Measurements from ENCODE around the gene PDE8A. TPM values are rescaled to one million over a fixed set of nuclear protein-coding genes. Genes with fewer than 3 reads are reported as not detected.
"Not testable (repeated sequence)": the region's sequence is repeated elsewhere in the genome, so short reads cannot be mapped to it uniquely, and the experiment has no call there.

Gene PDE8A
- total RNA-seq, 4 donors from 2014 or later, result 69.0 to 109 (median 89.5) TPM

DNA sequence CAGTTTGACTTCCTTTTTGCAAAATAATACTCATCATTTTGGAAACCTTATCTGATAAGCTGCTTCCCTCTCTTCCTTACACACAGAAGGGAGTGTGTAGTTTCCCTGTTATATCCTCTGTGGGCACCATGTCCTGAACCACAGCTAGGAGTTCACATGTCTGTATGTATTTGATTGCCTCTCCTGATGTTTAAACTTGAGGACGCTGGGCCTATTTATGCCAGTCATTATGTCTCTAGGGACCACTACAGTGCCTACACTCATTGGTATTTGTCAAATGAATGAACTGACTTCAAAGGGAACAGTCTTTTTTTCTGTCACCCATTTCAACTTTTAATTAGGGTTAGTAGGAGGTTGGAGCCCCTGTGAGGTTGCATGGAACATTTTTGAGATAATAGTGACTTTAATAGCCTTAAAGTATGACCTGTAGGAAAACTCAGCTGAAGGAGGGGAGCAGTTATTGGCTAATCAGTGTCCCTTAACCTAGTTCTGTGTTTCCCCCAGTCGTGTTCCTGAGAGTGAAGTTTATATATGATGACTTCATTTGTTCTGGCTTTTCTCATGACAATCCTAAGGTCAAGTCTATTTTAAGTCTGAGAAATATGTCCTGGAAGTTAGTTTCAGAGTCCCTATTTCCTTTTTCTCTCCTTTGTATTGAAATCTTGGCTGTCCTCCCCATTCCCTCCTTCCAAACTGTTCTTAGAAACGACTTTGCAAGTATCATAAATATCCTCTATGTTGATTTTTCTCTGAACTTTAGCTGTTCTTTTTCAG, 28.9 kb downstream of the PDE8A start:
- Histone ChIP-seq H3K4me3 (no peak overlapping the region), H3K27me3 (no peaks in the 10 kb centered on the region), H3K27ac (peak overlapping the region in 3 of 4 donors; percentile 23 to 70 (median 67)), H3K9me3 (no peaks in the 10 kb centered on the region), H3K4me1 (peaks cover 0 to 53% (median 18%) of the 10 kb centered on the region in 4 donors), H3K36me3 (no peaks in the 10 kb centered on the region)
- TF ChIP-seq, protein P1, sequence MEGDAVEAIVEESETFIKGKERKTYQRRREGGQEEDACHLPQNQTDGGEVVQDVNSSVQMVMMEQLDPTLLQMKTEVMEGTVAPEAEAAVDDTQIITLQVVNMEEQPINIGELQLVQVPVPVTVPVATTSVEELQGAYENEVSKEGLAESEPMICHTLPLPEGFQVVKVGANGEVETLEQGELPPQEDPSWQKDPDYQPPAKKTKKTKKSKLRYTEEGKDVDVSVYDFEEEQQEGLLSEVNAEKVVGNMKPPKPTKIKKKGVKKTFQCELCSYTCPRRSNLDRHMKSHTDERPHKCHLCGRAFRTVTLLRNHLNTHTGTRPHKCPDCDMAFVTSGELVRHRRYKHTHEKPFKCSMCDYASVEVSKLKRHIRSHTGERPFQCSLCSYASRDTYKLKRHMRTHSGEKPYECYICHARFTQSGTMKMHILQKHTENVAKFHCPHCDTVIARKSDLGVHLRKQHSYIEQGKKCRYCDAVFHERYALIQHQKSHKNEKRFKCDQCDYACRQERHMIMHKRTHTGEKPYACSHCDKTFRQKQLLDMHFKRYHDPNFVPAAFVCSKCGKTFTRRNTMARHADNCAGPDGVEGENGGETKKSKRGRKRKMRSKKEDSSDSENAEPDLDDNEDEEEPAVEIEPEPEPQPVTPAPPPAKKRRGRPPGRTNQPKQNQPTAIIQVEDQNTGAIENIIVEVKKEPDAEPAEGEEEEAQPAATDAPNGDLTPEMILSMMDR (IDR thresholded peaks at IDR 0.05), result peak in 2 of 6 experiments; percentile 33 to 65
- no peak for TF ChIP-seq POLR2A (IDR thresholded peaks at IDR 0.05)
- no peak for DNase-seq

DNA sequence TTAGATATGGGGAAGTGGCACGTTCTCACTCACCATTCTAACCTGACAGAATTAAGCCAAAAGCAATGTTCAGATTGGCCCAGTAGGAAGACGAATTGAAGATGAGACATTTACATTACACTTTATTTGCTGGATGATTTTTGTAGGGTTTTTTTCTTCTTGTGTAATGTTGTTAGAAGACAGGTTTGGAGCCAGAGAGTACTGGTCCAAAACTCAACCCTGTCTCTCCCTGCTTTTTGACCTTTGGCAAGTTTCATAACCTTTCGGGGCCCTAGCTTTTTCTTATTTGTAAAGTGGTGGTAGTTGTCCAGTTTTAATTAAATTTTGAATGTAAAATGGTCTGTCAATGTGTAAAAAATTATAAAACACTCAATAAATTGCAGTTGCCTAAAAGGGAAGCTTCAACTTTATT, 29.5 kb downstream of the PDE8A start:
- no peaks in the 10 kb centered on the region for H3K27me3 ChIP-seq
- no peaks in the 10 kb centered on the region for H3K36me3 ChIP-seq
- TF ChIP-seq POLR2A (IDR thresholded peaks at IDR 0.05), result no peak
- TF ChIP-seq, protein P1 (IDR thresholded peaks at IDR 0.05), result no peak
- H3K4me1 ChIP-seq, result peaks cover 0 to 48% (median 18%) of the 10 kb centered on the region in 4 donors
- no peak overlapping the region for H3K4me3 ChIP-seq
- no peak for DNase-seq
- peak overlapping the region in 3 of 4 donors; percentile 23 to 70 (median 67) for H3K27ac ChIP-seq
- H3K9me3 ChIP-seq, result no peaks in the 10 kb centered on the region

DNA sequence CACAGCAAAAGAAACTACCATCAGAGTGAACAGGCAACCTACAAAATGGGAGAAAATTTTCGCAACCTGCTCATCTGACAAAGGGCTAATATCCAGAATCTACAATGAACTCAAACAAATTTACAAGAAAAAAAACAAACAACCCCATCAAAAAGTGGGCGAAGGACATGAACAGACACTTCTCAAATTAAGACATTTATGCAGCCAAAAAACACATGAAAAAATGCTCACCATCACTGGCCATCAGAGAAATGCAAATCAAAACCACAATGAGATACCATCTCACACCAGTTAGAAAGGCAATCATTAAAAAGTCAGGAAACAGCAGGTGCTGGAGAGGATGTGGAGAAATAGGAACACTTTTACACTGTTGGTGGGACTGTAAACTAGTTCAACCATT, 30.1 kb downstream of the PDE8A start:
- not testable (repeated sequence) for H3K4me3 ChIP-seq, DNase-seq, H3K36me3 ChIP-seq, H3K27ac ChIP-seq, H3K27me3 ChIP-seq, H3K9me3 ChIP-seq
- H3K4me1 ChIP-seq, result peaks cover 0 to 45% (median 16%) of the 10 kb centered on the region in 4 donors

DNA sequence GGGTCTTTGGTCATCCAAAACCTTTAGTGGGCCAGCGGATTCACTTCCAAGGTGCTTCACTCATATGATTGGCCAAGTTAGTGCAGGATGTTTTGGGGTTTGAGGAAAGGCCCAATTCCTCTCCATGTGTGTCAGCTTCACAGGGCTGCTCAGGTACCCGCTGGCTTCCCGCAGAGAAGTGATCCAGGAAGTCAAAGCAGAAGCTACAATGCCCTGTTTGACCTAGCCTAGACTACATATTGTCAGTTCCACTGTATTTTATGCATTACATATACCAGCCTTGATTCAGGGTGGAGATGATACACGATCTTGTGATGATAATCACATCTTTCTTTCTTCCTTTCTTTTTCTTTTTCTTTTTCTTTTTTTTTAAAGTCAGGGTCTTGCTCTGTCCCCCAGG, 32.1 kb downstream of the PDE8A start:
- no peaks in the 10 kb centered on the region for H3K36me3 ChIP-seq
- H3K27me3 ChIP-seq, result no peaks in the 10 kb centered on the region
- no peak overlapping the region for H3K4me3 ChIP-seq
- TF ChIP-seq, protein P1 (IDR thresholded peaks at IDR 0.05), result no peak
- no peak for TF ChIP-seq POLR2A (IDR thresholded peaks at IDR 0.05)
- H3K4me1 ChIP-seq, result peaks cover 0 to 24% (median 8%) of the 10 kb centered on the region in 4 donors
- H3K9me3 ChIP-seq, result no peaks in the 10 kb centered on the region
- DNase-seq, result no peak
- H3K27ac ChIP-seq, result no peak overlapping the region

DNA sequence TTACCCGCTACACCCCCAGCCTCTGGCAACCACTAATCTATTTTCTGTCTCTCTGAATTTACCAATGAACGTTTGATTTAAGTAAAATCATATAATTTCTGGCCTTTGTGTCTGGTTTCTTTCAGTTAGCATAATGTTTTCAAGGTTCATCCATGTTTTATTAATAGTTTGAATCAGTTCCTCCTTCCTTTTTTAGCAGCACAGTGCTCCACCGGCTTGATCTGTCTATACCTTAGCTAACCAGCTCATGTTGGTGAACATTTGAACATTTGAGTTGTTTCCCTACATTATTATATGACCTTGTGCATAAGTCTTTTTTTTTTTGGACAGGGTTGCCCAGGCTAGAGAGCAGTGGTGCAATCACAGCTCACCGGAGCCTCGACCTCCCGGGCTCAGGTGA, 33.3 kb downstream of the PDE8A start:
- Histone ChIP-seq H3K27ac (no peak overlapping the region), H3K36me3 (no peaks in the 10 kb centered on the region), H3K4me3 (no peak overlapping the region), H3K9me3 (no peaks in the 10 kb centered on the region), H3K4me1 (peaks cover 0 to 15% (median 5%) of the 10 kb centered on the region in 4 donors), H3K27me3 (no peaks in the 10 kb centered on the region)
- DNase-seq, result no peak
- TF ChIP-seq, protein P1 (IDR thresholded peaks at IDR 0.05), result no peak
- no peak for TF ChIP-seq POLR2A (IDR thresholded peaks at IDR 0.05)

DNA sequence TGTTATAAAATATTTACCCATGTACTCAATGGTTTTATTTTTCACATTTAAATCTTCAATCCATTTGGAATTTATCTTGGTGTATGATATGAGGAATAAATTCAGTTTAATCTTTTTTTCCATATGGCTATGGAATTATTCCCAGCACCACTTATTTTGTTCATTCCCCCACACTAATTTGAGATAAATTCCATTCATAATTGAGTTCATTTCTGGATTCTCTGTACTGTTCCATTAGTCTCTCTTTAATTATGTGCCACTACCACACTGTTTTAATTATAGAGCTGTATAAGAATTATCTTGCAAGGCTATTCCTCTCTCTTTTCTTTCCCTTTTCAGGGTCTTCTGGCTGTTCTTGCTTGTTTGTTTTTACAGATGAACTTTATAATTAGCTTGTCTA, 34.6 kb downstream of the PDE8A start:
- no peak for DNase-seq
- H3K36me3 ChIP-seq, result no peaks in the 10 kb centered on the region
- no peak overlapping the region for H3K27ac ChIP-seq
- H3K27me3 ChIP-seq, result no peaks in the 10 kb centered on the region
- TF ChIP-seq, protein P1 (IDR thresholded peaks at IDR 0.05), result no peak
- no peak for TF ChIP-seq POLR2A (IDR thresholded peaks at IDR 0.05)
- H3K4me3 ChIP-seq, result no peak overlapping the region
- H3K4me1 ChIP-seq, result peaks cover 0 to 2% (median 0%) of the 10 kb centered on the region in 4 donors
- no peaks in the 10 kb centered on the region for H3K9me3 ChIP-seq
